ENCODE data around the gene BMPR1A. TPM values are rescaled to one million over a fixed set of nuclear protein-coding genes. Genes with fewer than 3 reads are reported as not detected.

The BMPR1A gene
- polyA plus RNA-seq, 3 donors = 0.25 to 0.67 (median 0.61) TPM

DNA sequence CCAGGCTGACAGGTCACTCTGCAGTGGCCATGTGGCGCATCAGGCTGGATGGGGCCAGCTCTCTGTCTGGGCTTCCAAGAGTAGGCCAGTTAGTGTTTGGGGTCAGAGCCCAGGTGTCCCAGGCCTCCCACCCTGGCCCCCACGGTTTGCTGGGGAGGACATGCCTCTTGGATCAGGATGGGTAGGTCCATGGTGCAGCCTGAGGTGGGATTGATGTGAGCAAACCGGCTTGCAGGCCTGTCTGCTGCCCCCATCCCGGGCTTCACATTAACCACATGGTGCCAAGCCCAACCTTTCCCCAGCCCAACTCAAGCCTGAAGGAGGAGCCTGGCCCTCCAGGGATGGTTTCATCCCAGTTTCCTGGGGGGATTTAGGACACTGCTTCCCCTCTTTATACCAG lies 48.9 kb upstream of the BMPR1A start:
- Histone ChIP-seq H3K27me3 (ENCODE audit: control insufficient read depth in 2 of 2, insufficient read depth in 2 of 2, low read length in 2 of 2) (peaks cover 0 to 7% of the 10 kb centered on the region in 2 donors), H3K27ac (ENCODE audit: low read depth in 1 of 2, low read length in 2 of 2) (no peak overlapping the region)
- 90% methylated on average over 2 of the region's 4 CpGs for WGBS (ENCODE audit: insufficient coverage)

DNA sequence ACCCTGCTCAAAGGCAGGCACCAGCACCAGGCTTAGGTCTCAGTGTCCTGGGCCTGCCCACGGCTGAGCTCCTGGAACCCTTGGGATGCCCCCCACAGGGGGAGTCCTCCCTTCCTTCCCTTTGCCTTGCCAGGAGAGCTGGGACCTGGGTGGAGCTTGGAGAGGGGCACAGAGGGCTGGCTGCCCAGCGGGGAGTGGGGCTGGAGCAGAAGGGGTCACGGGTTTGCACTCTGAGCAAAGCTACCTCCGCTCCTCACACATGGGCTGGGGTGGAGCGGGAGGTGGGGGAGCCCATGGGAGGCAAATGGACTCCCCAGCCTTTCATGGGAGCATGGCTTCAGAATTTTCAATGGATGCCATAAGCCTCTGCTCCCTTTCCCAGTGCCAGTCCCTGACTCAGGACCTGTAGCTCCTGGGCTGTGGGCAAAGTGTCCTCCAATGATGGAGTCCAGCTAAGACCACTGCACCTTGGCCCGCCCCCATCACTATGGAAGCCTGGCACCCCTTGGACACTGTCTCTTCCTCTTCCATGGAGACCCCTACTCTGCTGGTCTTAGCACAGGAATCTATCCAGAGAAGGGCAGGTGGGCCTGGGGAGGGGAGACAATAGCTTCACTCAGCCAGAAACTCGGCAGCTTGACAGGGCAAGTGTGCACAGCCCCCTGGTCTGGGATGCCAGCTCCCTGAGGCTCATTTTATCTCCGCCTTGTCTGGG lies 48.2 kb upstream of the BMPR1A start:
- H2AFZ ChIP-seq (ENCODE audit: insufficient read depth, low read depth, low read length, poor library complexity, severe bottlenecking) = no peak overlapping the region
- no peaks in the 10 kb centered on the region for H4K20me1 ChIP-seq (ENCODE audit: insufficient read depth, low read length)
- H3K27ac Mint-ChIP-seq = peak overlapping the region in 2 of 7 donors; percentile 25 to 46
- H3K36me3 ChIP-seq (replicated peaks in 1 of 2; ENCODE audit: control insufficient read depth in 1 of 2, insufficient read depth in 2 of 2, low read length in 2 of 2) = no peaks in the 10 kb centered on the region
- H3K4me2 ChIP-seq (replicated peaks; ENCODE audit: extremely low read depth, low read length, poor library complexity, severe bottlenecking) = no peak overlapping the region
- H3K27me3 Mint-ChIP-seq (ENCODE audit: low read depth in 3 of 3) = peaks cover 7 to 13% (median 7%) of the 10 kb centered on the region in 3 donors
- peaks cover 0 to 7% of the 10 kb centered on the region in 2 donors for H3K27me3 ChIP-seq (ENCODE audit: control insufficient read depth in 2 of 2, insufficient read depth in 2 of 2, low read length in 2 of 2)
- no peak overlapping the region for H3K4me3 Mint-ChIP-seq
- peaks cover 12 to 14% of the 10 kb centered on the region in 2 donors for H3K4me1 ChIP-seq (ENCODE audit: control insufficient read depth in 1 of 2, insufficient read depth in 2 of 2, low read length in 2 of 2)
- H3K4me3 ChIP-seq (replicated peaks in 1 of 3; ENCODE audit: low read depth in 2 of 3, low read length in 3 of 3) = no peak overlapping the region
- H3K9me3 Mint-ChIP-seq = peaks cover 0 to 5% (median 0%) of the 10 kb centered on the region in 7 donors
- TF ChIP-seq, protein P1, sequence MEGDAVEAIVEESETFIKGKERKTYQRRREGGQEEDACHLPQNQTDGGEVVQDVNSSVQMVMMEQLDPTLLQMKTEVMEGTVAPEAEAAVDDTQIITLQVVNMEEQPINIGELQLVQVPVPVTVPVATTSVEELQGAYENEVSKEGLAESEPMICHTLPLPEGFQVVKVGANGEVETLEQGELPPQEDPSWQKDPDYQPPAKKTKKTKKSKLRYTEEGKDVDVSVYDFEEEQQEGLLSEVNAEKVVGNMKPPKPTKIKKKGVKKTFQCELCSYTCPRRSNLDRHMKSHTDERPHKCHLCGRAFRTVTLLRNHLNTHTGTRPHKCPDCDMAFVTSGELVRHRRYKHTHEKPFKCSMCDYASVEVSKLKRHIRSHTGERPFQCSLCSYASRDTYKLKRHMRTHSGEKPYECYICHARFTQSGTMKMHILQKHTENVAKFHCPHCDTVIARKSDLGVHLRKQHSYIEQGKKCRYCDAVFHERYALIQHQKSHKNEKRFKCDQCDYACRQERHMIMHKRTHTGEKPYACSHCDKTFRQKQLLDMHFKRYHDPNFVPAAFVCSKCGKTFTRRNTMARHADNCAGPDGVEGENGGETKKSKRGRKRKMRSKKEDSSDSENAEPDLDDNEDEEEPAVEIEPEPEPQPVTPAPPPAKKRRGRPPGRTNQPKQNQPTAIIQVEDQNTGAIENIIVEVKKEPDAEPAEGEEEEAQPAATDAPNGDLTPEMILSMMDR (IDR thresholded peaks at IDR 0.05) = no peak
- H3K79me2 ChIP-seq (ENCODE audit: insufficient read depth, low read length) = no peaks in the 10 kb centered on the region
- no peaks in the 10 kb centered on the region for H3K36me3 Mint-ChIP-seq
- no peak overlapping the region for H3K9ac ChIP-seq (ENCODE audit: insufficient read depth, low read length, poor library complexity, severe bottlenecking)
- no peaks in the 10 kb centered on the region for H3K9me3 ChIP-seq (replicated peaks in 1 of 2; ENCODE audit: control insufficient read depth in 1 of 2, insufficient read depth in 1 of 2, low read length in 2 of 2)
- intact Hi-C loops (cut with micrococcal nuclease) = no loop called here
- no peak overlapping the region for H3K27ac ChIP-seq (ENCODE audit: low read depth in 1 of 2, low read length in 2 of 2)
- DNase-seq = no peak
- WGBS (ENCODE audit: insufficient coverage) = 93% methylated on average over 4 of the region's 8 CpGs
- peaks cover 11% of the 10 kb centered on the region for H3K4me1 Mint-ChIP-seq

More for the DNA sequence above, 48.9 kb upstream of the BMPR1A start:
- Histone ChIP-seq H3K36me3 (replicated peaks in 1 of 2; ENCODE audit: control insufficient read depth in 1 of 2, insufficient read depth in 2 of 2, low read length in 2 of 2) (no peaks in the 10 kb centered on the region), H4K20me1 (ENCODE audit: insufficient read depth, low read length) (no peaks in the 10 kb centered on the region), H3K9me3 (replicated peaks in 1 of 2; ENCODE audit: control insufficient read depth in 1 of 2, insufficient read depth in 1 of 2, low read length in 2 of 2) (no peaks in the 10 kb centered on the region), H2AFZ (ENCODE audit: insufficient read depth, low read depth, low read length, poor library complexity, severe bottlenecking) (no peak overlapping the region), H3K9ac (ENCODE audit: insufficient read depth, low read length, poor library complexity, severe bottlenecking) (no peak overlapping the region), H3K4me3 (replicated peaks in 1 of 3; ENCODE audit: low read depth in 2 of 3, low read length in 3 of 3) (no peak overlapping the region), H3K79me2 (ENCODE audit: insufficient read depth, low read length) (no peaks in the 10 kb centered on the region), H3K4me1 (ENCODE audit: control insufficient read depth in 1 of 2, insufficient read depth in 2 of 2, low read length in 2 of 2) (peaks cover 12 to 14% of the 10 kb centered on the region in 2 donors), H3K4me2 (replicated peaks; ENCODE audit: extremely low read depth, low read length, poor library complexity, severe bottlenecking) (no peak overlapping the region)
- Mint-ChIP-seq H3K4me3 (no peak overlapping the region), H3K4me1 (peaks cover 11% of the 10 kb centered on the region), H3K9me3 (peaks cover 0 to 5% (median 0%) of the 10 kb centered on the region in 7 donors), H3K36me3 (no peaks in the 10 kb centered on the region), H3K27ac (no peak overlapping the region), H3K27me3 (ENCODE audit: low read depth in 3 of 3) (peaks cover 6 to 12% (median 7%) of the 10 kb centered on the region in 3 donors)
- intact Hi-C loops (cut with micrococcal nuclease) = no loop called here
- no peak for DNase-seq
- TF ChIP-seq, protein P1 (IDR thresholded peaks at IDR 0.05) = no peak

All from CD14-positive monocyte (primary cell).